Activated CD4-positive, alpha-beta T cell treated with anti-CD3 and anti-CD28 coated beads, Interleukin-10, Interleukin-2, amounts not matched to agents 100 ng/mL and 50 ng/mL, durations not matched to agents 16 hours and 8 hours (primary cell): Measurements from ENCODE around the gene GUK1.
"Not testable (repeated sequence)": the region's sequence is repeated elsewhere in the genome, so short reads cannot be mapped to it uniquely, and the experiment has no call there.

Experiments used
- DNase-seq: peaks from one replicate; pipeline ENCODE4 v3.0.0-alpha.2; 2020

Gene GUK1

GRCh38 chr1:228105270-228105995, 34.6 kb upstream of the GUK1 start:
- no peak for DNase-seq

GRCh38 chr1:228105996-228106799, 33.9 kb upstream of the GUK1 start:
- no peak for DNase-seq

GRCh38 chr1:228106800-228107054, 33.4 kb upstream of the GUK1 start:
- no peak for DNase-seq

GRCh38 chr1:228107636-228108035, 32.4 kb upstream of the GUK1 start:
- no peak for DNase-seq

GRCh38 chr1:228108055-228108690, 31.9 kb upstream of the GUK1 start:
- no peak for DNase-seq

- no peak for DNase-seq
Observed at GRCh38 chr1:228108742-228109072, 31.4 kb upstream of the GUK1 start.

GRCh38 chr1:228109073-228109961, 30.8 kb upstream of the GUK1 start, which contains the start of gene MRPL55:
MRPL55 (minus strand) TSS chr1:228109299; CDS start chr1:228108260, 1,039 bp downstream.
- DNase-seq = peak; percentile 98

- DNase-seq = no peak
Observed at GRCh38 chr1:228109962-228110488, 30.1 kb upstream of the GUK1 start.

- no peak for DNase-seq
Observed at GRCh38 chr1:228110556-228110955, 29.5 kb upstream of the GUK1 start.

- DNase-seq = not testable (repeated sequence)
Observed at GRCh38 chr1:228111315-228111714, 28.8 kb upstream of the GUK1 start.

- DNase-seq = no peak
Observed at GRCh38 chr1:228112167-228112566, 27.9 kb upstream of the GUK1 start.

GRCh38 chr1:228112617-228113016, 27.5 kb upstream of the GUK1 start:
- no peak for DNase-seq

- DNase-seq = no peak
Observed at GRCh38 chr1:228114827-228115226, 25.3 kb upstream of the GUK1 start.

GRCh38 chr1:228117335-228117734, 22.7 kb upstream of the GUK1 start:
- DNase-seq = no peak

GRCh38 chr1:228118040-228118439, 22.0 kb upstream of the GUK1 start:
- DNase-seq = no peak

- no peak for DNase-seq
Observed at GRCh38 chr1:228120351-228120750, 19.7 kb upstream of the GUK1 start.

GRCh38 chr1:228120857-228121489, 19.1 kb upstream of the GUK1 start:
- DNase-seq = no peak

GRCh38 chr1:228122921-228123441, 17.1 kb upstream of the GUK1 start:
- no peak for DNase-seq

- no peak for DNase-seq
Observed at GRCh38 chr1:228123505-228123904, 16.6 kb upstream of the GUK1 start.

GRCh38 chr1:228125185-228125584, 14.9 kb upstream of the GUK1 start:
- no peak for DNase-seq

- no peak for DNase-seq
Observed at GRCh38 chr1:228131766-228132165, 8.3 kb upstream of the GUK1 start.

GRCh38 chr1:228134591-228134990, 5.5 kb upstream of the GUK1 start:
- DNase-seq = no peak
